Right renal cortex interstitium (tissue), 3 donors: ENCODE data around the gene MCUB. TPM values are rescaled to one million over a fixed set of nuclear protein-coding genes. Genes with fewer than 3 reads are reported as not detected.
"Not testable (repeated sequence)": the region's sequence is repeated elsewhere in the genome, so short reads cannot be mapped to it uniquely, and the experiment has no call there.

ENCODE experiments used
- DNase-seq, 3 donors: peaks; one replicate each; pipeline ENCODE4 v3.0.0-alpha.2; 2013; ENCODE audit warnings: low read depth in 3 of 3, low spot score in 2 of 3
- polyA plus RNA-seq, 3 donors: library from polyadenylated mRNA; unstranded; fragments of 120-200 nt; gene quantifications; one replicate each; pipeline ENCODE4 v1.2.1, GENCODE V29; 2013; ENCODE audit not compliant: insufficient read length in 3 of 3

Gene MCUB
- polyA plus RNA-seq, 3 donors, result 7.5 to 11.3 (median 9.7) TPM

DNA sequence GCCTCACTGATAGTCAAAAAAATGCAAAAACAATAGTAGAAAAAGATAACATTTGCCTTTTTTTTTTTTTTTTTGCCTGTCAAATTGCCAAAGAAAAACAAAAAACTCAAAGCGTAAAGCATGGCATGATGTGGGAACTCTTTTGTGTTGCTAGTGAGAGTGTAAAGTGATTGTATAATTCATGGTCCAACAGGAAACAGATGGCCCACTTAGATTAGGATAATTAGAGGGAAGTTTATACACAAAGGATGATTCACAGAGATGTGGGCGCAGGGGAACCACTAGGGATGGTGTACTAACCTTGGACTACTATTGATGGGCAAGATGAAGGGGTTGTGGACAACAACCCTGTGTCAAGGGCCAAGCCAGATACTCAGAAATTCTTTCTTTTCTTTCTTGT is 16.4 kb downstream of the MCUB start:
- DNase-seq, result no peak

DNA sequence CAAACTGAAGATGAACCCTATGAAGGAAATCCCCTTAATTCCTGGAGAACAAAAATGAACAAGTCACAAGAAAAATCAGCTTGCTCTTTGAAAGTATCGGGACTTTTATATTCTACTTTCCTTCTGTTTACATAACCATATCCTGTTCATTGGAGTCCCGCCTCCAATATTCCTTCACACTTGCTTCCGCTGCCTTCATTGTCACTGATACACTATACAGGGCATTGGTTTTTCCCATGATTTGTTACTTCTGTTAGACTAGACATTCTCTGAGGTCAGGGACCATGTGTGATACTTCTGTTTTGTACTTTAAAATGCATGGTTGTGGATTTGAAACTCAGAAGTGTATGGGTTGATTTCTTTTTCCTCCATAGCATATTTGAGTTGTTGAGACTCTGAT is 18.8 kb downstream of the MCUB start:
- DNase-seq, result no peak

DNA sequence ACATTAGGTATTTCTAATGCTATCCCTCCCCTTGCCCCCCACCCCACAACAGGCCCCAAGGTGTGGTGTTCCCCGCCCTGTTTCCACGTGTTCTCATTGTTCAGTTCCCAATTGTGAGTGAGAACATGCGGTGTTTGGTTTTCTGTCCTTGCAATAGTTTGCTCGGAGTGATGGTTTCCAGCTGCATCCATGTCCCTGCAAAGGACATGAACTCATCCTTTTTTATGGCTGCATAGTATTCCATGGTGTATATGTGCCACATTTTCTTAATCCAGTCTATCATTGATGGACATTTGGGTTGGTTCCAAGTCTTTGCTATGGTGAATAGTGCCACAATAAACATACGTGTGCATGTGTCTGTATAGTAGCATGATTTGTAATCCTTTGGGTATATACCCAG is 20.0 kb downstream of the MCUB start:
- not testable (repeated sequence) for DNase-seq

DNA sequence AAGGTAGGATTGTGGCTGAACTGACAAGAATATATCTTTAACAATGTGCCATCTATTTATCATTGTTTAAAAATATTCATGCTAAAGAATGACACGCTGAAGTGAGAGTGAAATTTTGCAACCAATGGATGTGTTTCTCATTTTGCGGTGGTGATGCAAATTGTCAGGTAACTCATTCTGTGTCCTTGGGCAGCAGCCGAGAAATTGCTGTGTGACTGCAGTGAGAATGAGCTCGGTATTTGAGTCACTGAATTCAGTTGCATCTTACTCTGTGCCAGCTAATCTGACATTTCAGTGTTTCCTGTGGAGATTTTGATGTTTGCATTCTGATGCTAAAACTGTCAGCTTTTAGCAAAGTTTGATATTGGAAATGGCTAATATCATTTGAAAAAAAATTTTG is 28.1 kb downstream of the MCUB start:
- no peak for DNase-seq

DNA sequence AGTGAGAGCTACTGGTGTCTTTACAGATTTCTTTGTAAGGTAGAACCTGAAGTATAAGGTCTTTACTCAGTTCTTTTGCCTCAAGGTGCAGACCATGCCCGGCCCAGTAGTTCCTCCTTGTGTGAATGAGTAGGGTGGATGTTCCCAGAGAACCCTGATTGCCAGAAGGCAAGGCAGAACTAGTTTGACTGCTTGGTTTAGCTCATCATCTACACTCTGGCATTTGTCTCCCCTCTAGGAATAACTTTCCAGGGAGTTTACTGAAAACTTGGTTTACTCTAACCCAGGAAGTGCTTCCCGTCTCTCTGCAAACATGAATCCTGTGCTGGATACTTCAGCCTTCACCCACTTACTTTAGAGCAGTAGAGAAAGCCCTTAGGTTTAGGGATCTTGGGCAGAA is 29.1 kb downstream of the MCUB start:
- DNase-seq, result no peak

DNA sequence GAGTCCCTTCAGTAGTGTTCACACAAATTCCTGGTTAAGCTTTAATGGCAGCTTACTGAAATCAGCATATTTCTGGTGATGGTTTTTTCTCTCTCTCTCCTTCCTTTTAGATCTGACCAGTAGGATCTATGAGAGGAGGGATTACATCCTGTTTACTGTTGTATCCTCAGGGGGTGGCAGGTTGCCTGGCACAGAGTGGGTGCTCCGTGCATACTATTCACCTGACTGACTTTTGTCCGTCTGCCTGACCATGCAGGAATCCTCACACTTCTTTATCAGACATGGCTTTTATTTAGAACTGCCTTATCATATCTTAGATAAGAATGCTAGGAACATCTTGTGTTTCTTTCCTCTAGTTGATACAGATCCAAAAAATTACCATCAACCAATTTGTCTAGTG is 29.6 kb downstream of the MCUB start:
- DNase-seq, result no peak

DNA sequence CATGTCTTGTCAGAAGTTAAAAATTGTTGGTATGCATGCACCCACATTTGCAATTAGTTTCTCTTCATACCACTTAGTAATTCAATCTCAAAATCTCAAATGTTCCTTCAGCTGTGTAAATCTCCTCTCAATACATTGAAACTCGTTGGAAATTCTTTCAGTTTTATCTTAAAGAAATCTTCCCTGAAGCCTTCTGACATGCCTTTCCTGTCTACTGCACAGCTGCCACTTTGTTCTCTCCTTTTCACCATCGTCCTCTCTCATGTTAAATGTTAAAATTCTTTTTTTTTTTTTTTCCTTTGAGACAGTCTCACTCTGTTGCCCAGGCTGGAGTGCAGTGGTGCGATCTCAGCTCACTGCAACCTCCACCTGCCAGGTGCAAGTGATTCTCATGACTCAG is 30.9 kb downstream of the MCUB start:
- DNase-seq, result no peak

DNA sequence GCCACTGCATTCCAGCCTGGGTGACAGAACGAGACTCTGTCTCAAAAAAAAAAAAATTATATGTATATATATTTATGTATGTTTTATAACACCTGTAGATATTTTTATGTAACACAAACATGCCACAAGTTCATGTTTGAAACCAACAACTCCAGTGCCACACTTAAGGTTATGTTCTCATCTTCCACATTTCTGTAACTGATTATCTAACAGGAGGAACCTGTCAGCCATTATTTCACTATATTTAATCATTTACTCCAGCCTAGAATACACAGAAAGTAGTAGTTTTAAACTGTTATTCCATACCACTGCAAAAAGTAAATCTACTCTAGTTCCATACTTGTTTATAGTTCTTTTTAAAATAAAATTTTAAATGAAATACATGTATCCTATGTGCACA is 32.3 kb downstream of the MCUB start:
- no peak for DNase-seq

DNA sequence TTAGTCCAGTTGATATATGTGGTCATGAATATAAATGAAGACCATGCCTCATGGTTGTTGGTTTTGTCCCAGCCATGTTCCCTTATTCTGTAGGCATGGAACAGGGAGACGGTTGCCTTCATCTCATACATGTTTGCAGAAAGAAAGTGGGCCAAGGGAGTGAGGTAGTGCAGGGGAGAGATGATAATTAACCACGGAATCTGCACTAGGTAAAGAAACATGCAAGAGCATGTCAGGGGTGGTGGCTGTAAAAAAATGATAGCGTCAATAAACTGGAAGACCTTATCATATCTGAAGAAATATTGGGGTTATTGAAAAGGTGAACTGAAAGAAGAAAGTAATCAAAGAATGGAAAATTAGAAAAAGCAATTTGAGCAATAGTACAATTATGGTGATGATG is 35.1 kb downstream of the MCUB start:
- not testable (repeated sequence) for DNase-seq

DNA sequence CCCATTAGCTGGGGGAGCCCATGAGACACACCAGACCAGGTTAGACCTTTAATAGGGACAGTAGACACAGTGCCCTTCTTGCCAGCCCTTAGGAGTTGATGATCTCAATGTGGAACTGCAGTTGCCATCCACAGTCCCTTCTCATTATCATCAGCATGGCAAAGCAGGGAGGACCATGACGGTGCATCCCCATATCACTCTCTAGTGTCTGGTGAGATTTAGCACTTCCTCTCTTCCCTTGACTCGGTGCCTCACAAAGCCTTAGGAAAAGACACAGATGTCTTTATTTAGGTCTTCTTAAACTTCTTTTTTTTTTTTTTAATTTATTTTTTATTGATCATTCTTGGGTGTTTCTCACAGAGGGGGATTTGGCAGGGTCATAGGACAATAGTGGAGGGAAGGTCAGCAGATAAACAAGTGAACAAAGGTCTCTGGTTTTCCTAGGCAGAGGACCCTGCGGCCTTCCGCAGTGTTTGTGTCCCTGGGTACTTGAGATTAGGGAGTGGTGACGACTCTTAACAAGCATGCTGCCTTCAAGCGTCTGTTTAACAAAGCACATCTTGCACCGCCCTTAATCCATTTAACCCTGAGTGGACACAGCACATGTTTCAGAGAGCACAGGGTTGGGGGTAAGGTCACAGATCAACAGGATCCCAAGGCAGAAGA is 36.5 kb downstream of the MCUB start:
- DNase-seq, result not testable (repeated sequence)

DNA sequence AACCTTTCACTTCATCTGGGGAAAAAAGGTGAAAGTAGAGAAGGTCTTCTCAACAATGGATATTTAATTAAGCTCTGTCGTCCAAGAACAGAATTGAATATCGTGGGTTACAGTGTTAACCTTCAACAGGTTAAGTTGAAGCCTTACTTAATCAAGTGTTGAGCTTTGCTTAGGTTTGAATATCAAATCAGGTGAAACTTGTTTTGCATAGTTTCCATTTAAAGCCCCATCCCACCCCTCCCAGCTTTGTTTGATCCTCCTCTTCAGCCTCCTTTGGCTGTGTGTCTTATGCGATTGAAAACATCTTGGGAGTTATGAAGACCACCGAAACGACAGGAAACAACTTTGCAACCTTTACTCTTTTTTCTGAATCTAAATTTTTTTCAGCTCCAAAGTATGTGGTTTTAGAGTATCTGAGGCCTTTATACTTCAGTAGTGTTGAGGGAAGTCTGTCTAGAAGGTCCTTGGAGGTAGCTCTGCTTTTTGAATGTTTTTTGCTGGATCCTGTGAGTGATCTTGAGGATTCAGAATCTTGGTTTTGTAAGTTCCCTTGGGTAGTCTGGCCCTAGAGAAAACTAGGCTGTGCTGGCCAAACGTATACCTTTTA is 39.1 kb downstream of the MCUB start:
- no peak for DNase-seq

DNA sequence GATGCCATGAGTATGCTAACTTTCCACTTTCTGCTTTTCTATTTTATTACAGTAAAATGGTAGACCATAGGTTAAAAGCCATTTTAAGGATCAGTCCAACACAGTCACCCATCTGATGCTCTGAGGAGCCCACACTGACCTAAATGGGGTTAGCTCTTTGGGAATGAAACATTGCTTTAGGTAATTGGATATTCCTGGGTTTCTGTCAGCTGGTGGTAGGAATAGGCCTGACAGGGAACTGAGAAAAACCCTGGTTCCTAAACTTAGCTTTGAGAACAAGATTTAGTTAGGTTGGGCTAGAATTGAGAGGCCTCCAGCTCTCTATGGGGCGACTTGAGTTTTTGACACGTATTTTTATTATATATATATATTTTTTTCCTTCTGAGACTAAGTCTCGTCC is 40.4 kb downstream of the MCUB start:
- no peak for DNase-seq

DNA sequence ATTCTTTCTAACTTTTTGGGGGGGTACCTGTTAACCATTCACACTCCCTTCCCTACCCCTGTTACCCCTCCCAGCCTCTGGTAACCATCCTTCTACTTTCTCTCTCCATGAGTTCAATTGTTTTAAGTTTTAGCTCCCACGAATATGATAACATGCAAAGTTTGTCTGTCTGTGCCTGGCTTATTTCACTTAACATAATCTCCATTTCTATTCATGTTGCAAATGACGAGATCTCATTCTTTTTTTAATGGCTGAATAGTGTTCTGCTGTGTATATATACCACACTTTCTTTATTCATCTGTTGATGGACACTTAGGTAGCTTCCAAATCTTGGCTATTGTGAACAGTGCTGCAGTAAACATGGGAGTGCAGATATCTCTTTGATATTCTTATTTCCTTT is 41.3 kb downstream of the MCUB start:
- no peak for DNase-seq

DNA sequence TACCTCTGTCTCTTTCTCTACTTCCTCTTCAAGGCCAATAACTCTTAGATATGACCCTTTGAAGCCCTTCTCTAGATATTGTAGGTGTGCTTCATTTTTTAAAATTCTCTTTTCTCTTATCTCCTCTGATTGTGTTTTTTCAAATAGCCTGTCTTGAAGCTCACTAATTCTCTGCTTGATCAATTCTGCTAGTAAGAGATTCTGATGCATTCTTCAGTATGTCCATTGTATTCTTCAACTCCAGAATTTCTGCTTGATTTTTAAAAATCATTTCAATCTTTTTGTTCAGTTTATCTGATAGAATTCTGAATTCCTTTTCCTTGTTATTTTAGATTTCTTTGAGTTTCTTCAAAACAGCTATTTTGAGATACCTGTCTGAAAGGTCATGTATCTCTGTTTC is 47.9 kb downstream of the MCUB start:
- DNase-seq, result no peak

DNA sequence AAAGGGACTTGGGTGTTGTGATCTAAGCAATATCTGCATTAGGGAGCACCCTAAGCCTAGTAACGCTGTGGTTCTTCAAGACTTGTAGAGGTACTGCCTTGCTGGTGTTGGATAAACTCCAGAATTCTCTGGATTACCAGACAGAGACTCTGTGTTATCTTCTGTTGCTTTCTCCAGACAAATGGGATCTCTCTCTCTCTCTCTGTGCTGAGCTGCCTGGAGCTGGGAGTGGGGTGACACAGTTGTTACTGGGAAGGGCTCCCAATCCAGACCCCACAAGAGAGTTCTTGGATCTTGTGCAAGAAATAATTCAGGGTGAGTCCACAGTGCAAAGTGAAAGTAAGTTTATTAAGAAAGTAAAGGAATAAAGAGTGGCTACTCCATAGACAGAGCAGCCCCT is 48.8 kb downstream of the MCUB start:
- no peak for DNase-seq

DNA sequence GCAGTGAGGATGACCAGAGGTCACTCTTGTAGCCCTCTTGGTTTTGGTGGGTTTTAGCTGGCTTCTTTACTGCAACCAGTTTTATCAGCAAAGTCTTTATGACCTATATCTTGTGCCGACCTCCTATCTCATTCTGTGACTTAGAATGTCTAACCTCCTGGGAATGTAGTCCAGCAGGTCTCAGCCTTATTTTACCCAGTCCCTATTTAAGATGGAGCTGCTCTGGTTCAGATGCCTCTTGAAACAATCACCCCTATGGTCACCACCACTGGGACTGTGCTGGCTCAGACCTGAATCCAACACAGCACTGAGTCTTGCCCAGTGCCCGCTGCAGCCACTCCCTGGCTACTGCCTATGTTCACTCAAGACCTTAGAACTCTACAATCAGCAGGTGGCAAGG is 49.4 kb downstream of the MCUB start:
- no peak for DNase-seq

DNA sequence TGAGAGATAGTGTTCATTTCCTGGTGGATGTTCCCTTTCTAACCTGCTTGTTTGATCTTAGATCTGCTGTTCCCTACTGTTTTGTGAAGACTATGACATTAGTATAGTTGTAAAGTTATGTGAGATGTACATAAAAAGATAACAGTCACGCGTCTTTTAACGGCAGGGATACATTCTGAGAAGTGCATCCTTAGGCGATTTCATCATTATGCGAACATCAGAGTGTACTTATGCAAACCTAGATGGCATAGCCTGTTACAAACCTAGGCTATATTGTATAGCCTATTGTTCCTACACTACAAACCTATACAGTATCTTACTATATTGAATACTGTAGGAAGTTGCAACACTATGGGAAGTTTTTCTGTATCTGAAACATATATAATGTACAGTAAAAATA is 50.4 kb downstream of the MCUB start:
- no peak for DNase-seq

DNA sequence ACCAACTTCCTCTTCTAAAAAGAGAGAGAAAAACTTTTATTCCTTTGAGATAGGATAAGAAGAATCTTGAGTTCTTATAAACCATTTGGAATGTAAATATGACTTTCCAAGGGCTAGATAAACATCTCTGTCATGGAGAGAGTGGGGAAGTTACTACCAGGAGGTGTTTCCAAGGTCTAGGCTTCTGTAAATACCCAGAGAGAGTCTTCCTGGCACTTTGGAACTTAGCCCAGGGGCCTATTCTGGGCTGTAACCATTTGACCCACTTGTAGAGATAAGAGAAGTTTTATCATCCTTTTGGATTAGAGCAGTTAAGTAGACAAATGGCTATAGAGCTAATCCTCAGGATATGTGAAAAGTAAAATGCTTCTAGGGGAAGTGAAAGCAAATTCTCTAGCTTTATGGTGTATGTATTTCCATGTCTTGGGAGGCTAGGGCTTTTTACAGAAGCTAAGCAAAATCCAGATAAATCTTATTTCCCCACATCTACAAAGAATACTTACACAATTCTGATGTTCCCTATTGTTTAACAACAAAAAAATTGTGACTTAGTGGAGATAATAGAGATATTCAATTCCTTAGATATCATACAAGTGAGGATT is 51.1 kb downstream of the MCUB start:
- no peak for DNase-seq

DNA sequence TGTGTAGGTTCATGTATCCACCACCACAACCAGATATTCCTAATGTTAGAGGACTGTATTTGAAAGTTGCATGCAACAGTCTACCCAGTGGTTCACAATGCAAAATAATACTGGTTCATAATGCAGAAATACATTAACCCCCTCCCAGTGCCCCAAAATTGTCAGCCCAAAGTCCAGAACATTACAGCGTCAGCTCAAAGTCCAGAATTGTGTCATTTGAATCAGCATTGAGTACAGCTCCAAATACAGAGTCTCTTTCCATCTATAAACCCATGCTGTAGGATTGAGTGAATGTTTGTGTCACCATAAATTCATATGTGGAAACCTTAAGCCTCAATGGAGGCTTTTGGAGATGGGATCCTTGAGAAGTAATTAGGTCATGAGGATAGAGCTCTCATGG is 54.0 kb downstream of the MCUB start:
- no peak for DNase-seq

DNA sequence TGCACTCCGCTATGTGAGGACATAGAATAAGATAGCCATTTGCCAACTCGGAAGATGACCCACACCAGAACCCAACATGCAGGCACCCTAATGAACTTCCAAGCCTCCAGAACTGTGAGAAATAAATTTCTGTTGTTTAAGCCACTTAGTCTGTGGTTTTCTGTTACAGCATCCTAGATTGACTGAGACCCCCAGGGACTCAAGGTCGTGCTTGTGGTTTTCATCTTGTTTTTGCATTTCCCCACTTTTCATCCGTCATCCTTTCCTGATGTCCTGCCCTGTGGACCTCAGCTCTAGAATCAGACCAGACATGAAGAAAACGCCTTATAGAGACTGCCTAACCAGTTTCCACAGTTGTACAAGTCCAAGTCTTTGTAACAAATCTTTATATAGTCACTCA is 54.4 kb downstream of the MCUB start:
- DNase-seq, result no peak

DNA sequence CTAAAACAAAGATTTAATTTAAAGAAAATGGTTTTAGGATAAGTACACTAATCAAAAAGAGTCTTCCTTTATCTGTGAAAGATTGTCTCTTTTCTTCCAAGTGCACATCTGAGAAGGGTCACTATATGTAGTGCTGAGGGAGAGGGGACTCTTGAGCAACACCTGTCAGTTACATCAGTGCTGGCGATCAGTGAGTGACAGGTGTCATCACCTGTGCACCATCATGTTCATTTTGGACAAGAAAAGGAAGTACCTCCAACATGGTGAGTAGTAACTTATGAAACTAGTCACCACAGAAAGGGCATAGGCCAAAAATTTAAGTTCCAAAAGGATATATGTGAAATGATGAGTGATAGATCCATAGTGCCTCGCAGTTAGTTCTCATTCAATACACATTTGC is 55.7 kb downstream of the MCUB start:
- no peak for DNase-seq

DNA sequence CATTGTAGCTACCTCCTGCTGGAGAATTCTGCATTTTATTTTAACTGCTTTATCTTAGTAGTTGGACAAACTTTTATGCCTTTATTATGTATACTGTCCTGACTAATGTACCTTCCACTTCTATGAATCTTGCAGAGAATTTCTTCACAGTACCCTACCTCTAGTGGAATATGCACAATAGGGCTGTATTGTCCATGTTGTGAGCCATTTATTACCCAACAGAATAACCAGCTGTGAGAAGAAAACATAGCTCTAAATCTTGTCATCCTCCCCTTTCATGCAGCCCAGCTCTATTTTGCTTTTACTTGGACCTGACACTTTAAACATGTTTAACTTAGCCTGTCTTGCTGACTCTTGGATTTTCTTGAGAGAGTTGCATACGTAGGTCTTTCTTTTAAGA is 56.2 kb downstream of the MCUB start:
- no peak for DNase-seq

DNA sequence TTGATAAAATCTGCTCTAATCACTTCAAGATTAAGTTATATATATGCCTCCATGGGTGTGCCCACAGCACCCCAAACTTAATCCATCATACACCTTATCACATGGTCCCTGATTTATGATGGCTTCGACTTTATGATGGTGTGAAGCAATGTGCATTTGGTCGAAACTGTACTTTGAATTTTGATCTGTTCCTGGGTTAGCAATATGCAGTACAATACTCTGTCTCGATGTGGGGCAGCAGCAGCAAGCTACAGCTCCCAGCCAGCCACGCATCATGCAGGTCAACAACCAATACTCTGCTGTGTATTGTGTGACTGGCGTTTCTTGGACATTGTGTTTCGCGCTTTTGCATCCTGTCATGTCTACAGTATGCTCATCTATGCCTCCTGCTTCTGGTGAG is 62.6 kb downstream of the MCUB start:
- DNase-seq, result no peak
